Measurements from ENCODE around the gene CDH23. TPM values are rescaled to one million over a fixed set of nuclear protein-coding genes. Genes with fewer than 3 reads are reported as not detected.
A peak's percentile ranks its signal among the peaks of the same experiment; 100 is the strongest.

CDH23 gene
- total and polyA plus RNA-seq, 10 of the 15 experiments (the other 5 are each of a cell fraction or from before 2014, with no cell fraction given), result 0.09 to 0.40 (median 0.15) TPM; not detected in 1

DNA sequence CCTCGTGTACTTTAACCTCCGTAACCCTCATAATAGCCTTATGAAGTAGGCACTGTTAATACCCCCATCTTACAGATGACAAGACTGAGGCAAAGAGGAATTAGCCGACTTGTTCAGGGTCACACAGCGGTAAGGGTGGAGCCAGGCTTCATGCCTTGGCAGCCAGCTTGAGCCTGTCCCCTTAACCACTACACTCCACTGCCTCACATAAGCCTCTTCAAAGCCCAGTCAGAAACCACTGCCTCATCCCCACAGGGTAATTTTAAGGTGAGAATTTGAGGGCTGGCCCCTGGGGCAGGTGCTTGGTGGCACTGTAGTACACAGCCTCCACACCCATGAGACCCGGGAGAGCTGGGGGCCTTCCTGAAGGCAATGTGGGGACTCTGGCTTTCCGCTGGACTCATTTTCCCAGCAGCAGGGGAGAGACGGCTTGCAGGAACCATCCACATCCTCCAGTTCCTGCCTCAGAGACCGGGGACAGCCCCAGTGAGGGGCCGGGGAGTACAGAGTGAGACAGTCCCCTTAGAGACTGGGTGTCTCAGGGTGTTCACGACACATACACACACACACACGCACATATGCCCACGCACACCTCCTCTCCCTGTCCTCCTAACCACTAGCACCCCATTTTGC lies 330.5 kb downstream of the CDH23 start (continued):
- TF ChIP-seq JUNB (IDR thresholded peaks at IDR 0.05) (no peak), ZNF622 (IDR thresholded peaks at IDR 0.05) (no peak), RBBP5 (conservative IDR thresholded peaks at IDR 0.05) (no peak), ZBED1 (IDR thresholded peaks at IDR 0.05; ENCODE audit: borderline replicate concordance) (no peak), SMARCA5 (IDR thresholded peaks at IDR 0.05) (peak; percentile 88), NR2C1 (IDR thresholded peaks at IDR 0.05) (no peak), ZNF217 (IDR thresholded peaks at IDR 0.05) (peak; percentile 80), MEF2A (IDR thresholded peaks at IDR 0.05; ENCODE audit: insufficient read depth, low read depth, low read length) (no peak), RUNX3 (IDR thresholded peaks at IDR 0.05; ENCODE audit: low read length) (peak; percentile 40; the same call in 1 of the 2 replicates), ATF7 (IDR thresholded peaks at IDR 0.05; ENCODE audit: low read depth) (peak; percentile 18; the same call in 1 of the 2 replicates), CHD4 (IDR thresholded peaks at IDR 0.05) (no peak), GATAD2B (conservative IDR thresholded peaks at IDR 0.05; ENCODE audit: low read depth) (peak; percentile 22; the same call in 1 of the 2 replicates), RAD21 (IDR thresholded peaks at IDR 0.05; ENCODE audit: insufficient read depth, low read depth, low read length) (no peak), CEBPZ (IDR thresholded peaks at IDR 0.05; ENCODE audit: low read depth, low read length) (no peak), ASH2L (IDR thresholded peaks at IDR 0.05; ENCODE audit: borderline replicate concordance, low read depth) (no peak), SKIL (IDR thresholded peaks at IDR 0.05; ENCODE audit: low read depth, poor library complexity, severe bottlenecking) (no peak), STAT3 (IDR thresholded peaks at IDR 0.05; ENCODE audit: low read depth, low read length) (no peak), ZZZ3 (IDR thresholded peaks at IDR 0.05; ENCODE audit: control insufficient read depth, insufficient read length, low read depth) (no peak), BACH1 (IDR thresholded peaks at IDR 0.05; ENCODE audit: borderline replicate concordance) (no peak), NBN (IDR thresholded peaks at IDR 0.05) (0 out of 2 replicates have a peak, but pooled peaks have one; percentile 67), KDM1A (IDR thresholded peaks at IDR 0.05; ENCODE audit: borderline replicate concordance) (no peak), PAX8 (IDR thresholded peaks at IDR 0.05) (no peak)
- TF ChIP-seq, protein P1, sequence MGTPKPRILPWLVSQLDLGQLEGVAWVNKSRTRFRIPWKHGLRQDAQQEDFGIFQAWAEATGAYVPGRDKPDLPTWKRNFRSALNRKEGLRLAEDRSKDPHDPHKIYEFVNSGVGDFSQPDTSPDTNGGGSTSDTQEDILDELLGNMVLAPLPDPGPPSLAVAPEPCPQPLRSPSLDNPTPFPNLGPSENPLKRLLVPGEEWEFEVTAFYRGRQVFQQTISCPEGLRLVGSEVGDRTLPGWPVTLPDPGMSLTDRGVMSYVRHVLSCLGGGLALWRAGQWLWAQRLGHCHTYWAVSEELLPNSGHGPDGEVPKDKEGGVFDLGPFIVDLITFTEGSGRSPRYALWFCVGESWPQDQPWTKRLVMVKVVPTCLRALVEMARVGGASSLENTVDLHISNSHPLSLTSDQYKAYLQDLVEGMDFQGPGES (IDR thresholded peaks at IDR 0.05), result no peak
- TF ChIP-seq, protein P2, sequence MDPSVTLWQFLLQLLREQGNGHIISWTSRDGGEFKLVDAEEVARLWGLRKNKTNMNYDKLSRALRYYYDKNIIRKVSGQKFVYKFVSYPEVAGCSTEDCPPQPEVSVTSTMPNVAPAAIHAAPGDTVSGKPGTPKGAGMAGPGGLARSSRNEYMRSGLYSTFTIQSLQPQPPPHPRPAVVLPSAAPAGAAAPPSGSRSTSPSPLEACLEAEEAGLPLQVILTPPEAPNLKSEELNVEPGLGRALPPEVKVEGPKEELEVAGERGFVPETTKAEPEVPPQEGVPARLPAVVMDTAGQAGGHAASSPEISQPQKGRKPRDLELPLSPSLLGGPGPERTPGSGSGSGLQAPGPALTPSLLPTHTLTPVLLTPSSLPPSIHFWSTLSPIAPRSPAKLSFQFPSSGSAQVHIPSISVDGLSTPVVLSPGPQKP (IDR thresholded peaks at IDR 0.05; ENCODE audit: low read depth, low read length), result no peak
- TF ChIP-seq, protein P3, sequence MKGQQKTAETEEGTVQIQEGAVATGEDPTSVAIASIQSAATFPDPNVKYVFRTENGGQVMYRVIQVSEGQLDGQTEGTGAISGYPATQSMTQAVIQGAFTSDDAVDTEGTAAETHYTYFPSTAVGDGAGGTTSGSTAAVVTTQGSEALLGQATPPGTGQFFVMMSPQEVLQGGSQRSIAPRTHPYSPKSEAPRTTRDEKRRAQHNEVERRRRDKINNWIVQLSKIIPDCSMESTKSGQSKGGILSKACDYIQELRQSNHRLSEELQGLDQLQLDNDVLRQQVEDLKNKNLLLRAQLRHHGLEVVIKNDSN (IDR thresholded peaks at IDR 0.05; ENCODE audit: borderline replicate concordance, extremely low read length, insufficient read depth, low read depth, low read length), result no peak

All from GM12878 (cell line).